ENCODE results near the gene SH2D4B.

DNA sequence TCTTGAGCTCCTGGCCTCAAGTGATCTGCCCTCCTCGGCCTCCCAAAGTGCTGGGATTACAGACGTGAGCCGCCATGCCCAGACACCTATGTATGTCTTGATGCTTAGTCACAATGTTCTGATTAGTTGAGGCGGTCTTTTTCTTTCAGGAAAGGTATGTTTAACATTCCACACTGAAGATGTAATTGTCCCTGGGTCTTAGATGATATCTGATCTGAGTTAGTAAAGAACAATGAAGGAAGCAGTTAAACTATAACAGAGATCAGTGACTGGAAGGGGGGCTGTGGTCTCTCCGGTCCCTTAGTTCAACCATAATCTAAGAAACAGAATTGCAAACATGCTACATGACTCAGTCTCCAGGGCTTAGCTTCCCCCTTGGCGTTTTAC is 31.5 kb upstream of the SH2D4B start:
- TF ChIP-seq, protein P1, sequence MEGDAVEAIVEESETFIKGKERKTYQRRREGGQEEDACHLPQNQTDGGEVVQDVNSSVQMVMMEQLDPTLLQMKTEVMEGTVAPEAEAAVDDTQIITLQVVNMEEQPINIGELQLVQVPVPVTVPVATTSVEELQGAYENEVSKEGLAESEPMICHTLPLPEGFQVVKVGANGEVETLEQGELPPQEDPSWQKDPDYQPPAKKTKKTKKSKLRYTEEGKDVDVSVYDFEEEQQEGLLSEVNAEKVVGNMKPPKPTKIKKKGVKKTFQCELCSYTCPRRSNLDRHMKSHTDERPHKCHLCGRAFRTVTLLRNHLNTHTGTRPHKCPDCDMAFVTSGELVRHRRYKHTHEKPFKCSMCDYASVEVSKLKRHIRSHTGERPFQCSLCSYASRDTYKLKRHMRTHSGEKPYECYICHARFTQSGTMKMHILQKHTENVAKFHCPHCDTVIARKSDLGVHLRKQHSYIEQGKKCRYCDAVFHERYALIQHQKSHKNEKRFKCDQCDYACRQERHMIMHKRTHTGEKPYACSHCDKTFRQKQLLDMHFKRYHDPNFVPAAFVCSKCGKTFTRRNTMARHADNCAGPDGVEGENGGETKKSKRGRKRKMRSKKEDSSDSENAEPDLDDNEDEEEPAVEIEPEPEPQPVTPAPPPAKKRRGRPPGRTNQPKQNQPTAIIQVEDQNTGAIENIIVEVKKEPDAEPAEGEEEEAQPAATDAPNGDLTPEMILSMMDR (IDR thresholded peaks at IDR 0.05): no peak
- TF ChIP-seq POLR2A (IDR thresholded peaks at IDR 0.05): no peak
